H1 (cell line): ENCODE measurements around the gene C1orf115. TPM values are rescaled to one million over a fixed set of nuclear protein-coding genes. Genes with fewer than 3 reads are reported as not detected.

ENCODE experiments used
- CTCF ChIA-PET: fragments of 300-600 bp; sonication (Branson Sonifier 250); formaldehyde crosslinking; loops from one replicate; lab custom pipeline; 2021; ENCODE audit not compliant: partially characterized antibody; lab: Charles Lee
- POLR2A ChIA-PET: fragments of 300-600 bp; sonication (Branson Sonifier 250); formaldehyde crosslinking; loops from one replicate; lab custom pipeline; 2021; ENCODE audit warnings: inconsistent platforms; ENCODE audit not compliant: partially characterized antibody; lab: Charles Lee
- DNase-seq, 2 experiments: peaks; one replicate each; pipeline versions ENCODE4 v3.0.0 to v3.0.0-alpha.2; 2010 to 2022; ENCODE audit warnings: low spot score in 2 of 2, low read depth in 1 of 2, mixed read lengths in 1 of 2
- FAIRE-seq: peaks from 2 replicates; lab custom pipeline; 2011; peaks lifted over from hg19 to GRCh38; lab: Jason Lieb, UNC
- H2AFZ ChIP-seq: 2 replicates; pipeline ENCODE4 v1.8.1; 2012; ENCODE audit warnings: low read length, inconsistent platforms
- H2AK5ac ChIP-seq: 2 replicates; pipeline ENCODE4 v1.6.1; 2013; ENCODE audit warnings: low read depth, low read length
- H2BK120ac ChIP-seq: replicated peaks from 2 replicates; pipeline ENCODE3; 2013; ENCODE audit warnings: low read depth, low read length, inconsistent platforms
- H2BK12ac ChIP-seq: 2 replicates; pipeline ENCODE4 v1.6.1; 2013; ENCODE audit warnings: low read depth, low read length
- H2BK15ac ChIP-seq: 2 replicates; pipeline ENCODE4 v1.6.1; 2013; ENCODE audit warnings: low read length
- H2BK20ac ChIP-seq: 2 replicates; pipeline ENCODE4 v1.6.1; 2013; ENCODE audit warnings: low read length
- H2BK5ac ChIP-seq: 2 replicates; pipeline ENCODE4 v1.6.1; 2013; ENCODE audit warnings: low read depth, low read length
- H3K14ac ChIP-seq: 2 replicates; pipeline ENCODE4 v1.6.1; 2013; ENCODE audit warnings: inconsistent platforms; ENCODE audit not compliant: insufficient read length
- H3K18ac ChIP-seq: 2 replicates; pipeline ENCODE4 v1.6.1; 2013; ENCODE audit warnings: low read length; ENCODE audit errors: extremely low read depth
- H3K23ac ChIP-seq: 2 replicates; pipeline ENCODE4 v1.6.1; 2013; ENCODE audit warnings: inconsistent platforms; ENCODE audit not compliant: insufficient read length
- H3K23me2 ChIP-seq: 2 replicates; pipeline ENCODE4 v1.6.1; 2013; ENCODE audit warnings: low read depth, low read length
- H3K27ac ChIP-seq: 2 replicates; pipeline ENCODE4 v1.6.1; 2011; ENCODE audit warnings: low read depth, low read length, inconsistent platforms
- H3K27me3 ChIP-seq, 4 experiments: replicated peaks in 1 of 4; 1 replicate in 1 of 4; 2 replicates in 3 of 4; pipeline versions ENCODE4 v1.6.1 to v1.8.1; 2011 to 2013; ENCODE audit warnings: low read length in 3 of 4, mild to moderate bottlenecking in 3 of 4, inconsistent platforms in 2 of 4, mixed read lengths in 2 of 4, moderate library complexity in 1 of 4; ENCODE audit not compliant: control insufficient read depth in 3 of 4, insufficient read depth in 3 of 4; ENCODE audit errors: extremely low read depth in 1 of 4
- H3K36me3 ChIP-seq, 4 experiments: 2 replicates each; pipeline versions ENCODE4 v1.6.1 to v1.8.1; 2011 to 2013; ENCODE audit warnings: mild to moderate bottlenecking in 4 of 4, low read length in 3 of 4, moderate library complexity in 2 of 4, control low read depth in 1 of 4, inconsistent platforms in 1 of 4; ENCODE audit not compliant: insufficient read depth in 4 of 4, control insufficient read depth in 2 of 4
- H3K4ac ChIP-seq: replicated peaks from 2 replicates; pipeline ENCODE3; 2013; ENCODE audit warnings: low read length, low read depth, mixed read lengths, inconsistent platforms; ENCODE audit not compliant: insufficient read length
- H3K4me1 ChIP-seq, 4 experiments: replicated peaks in 1 of 4; 1 replicate in 1 of 4; 2 replicates in 3 of 4; pipeline versions ENCODE4 v1.6.1 to v1.8.1; 2011 to 2013; ENCODE audit warnings: low read length in 3 of 4, inconsistent platforms in 2 of 4, mixed read lengths in 1 of 4; ENCODE audit not compliant: insufficient read depth in 4 of 4, control insufficient read depth in 3 of 4
- H3K4me2 ChIP-seq, 2 experiments: 2 replicates each; pipeline versions ENCODE4 v1.6.1 to v1.8.1; 2011 to 2013; ENCODE audit warnings: low read depth in 2 of 2, low read length in 2 of 2, control low read depth in 1 of 2, inconsistent platforms in 1 of 2, mild to moderate bottlenecking in 1 of 2; ENCODE audit not compliant: insufficient read depth in 1 of 2
- H3K4me3 ChIP-seq, 4 experiments: fragments of 200-600, 300-600 bp in 1 of 4; sonication (generic), shearing (Covaris generic), sonication (Bioruptor Twin) in 1 of 4; 2 replicates each; pipeline versions ENCODE4 v1.5.1 to v1.8.1; 2011 to 2016; ENCODE audit warnings: low read length in 4 of 4, low read depth in 3 of 4, control low read depth in 2 of 4, inconsistent platforms in 2 of 4, mild to moderate bottlenecking in 2 of 4, mixed read lengths in 1 of 4, moderate library complexity in 1 of 4; ENCODE audit not compliant: insufficient read depth in 2 of 4; ENCODE audit errors: extremely low read depth in 1 of 4
- H3K56ac ChIP-seq: replicated peaks from 2 replicates; pipeline ENCODE3; 2013; ENCODE audit warnings: low read depth, mild to moderate bottlenecking, mixed read lengths, low read length, inconsistent platforms; ENCODE audit not compliant: insufficient read length
- H3K79me1 ChIP-seq: 2 replicates; pipeline ENCODE4 v1.6.1; 2013; ENCODE audit warnings: low read depth, low read length, control low read depth
- H3K79me2 ChIP-seq, 2 experiments: 2 replicates each; pipeline versions ENCODE4 v1.6.1 to v1.8.1; 2012 to 2013; ENCODE audit warnings: low read length in 2 of 2, mild to moderate bottlenecking in 2 of 2, inconsistent platforms in 1 of 2; ENCODE audit not compliant: insufficient read depth in 2 of 2, control insufficient read depth in 1 of 2
- H3K9ac ChIP-seq, 4 experiments: replicated peaks in 1 of 4; 1 replicate in 1 of 4; 2 replicates in 3 of 4; pipeline versions ENCODE4 v1.6.1 to v1.8.1; 2011 to 2013; ENCODE audit warnings: low read depth in 3 of 4, low read length in 3 of 4, control low read depth in 2 of 4, mild to moderate bottlenecking in 2 of 4, moderate library complexity in 2 of 4, inconsistent platforms in 1 of 4; ENCODE audit errors: extremely low read depth in 1 of 4
- H3K9me3 ChIP-seq, 2 experiments: 2 replicates each; pipeline versions ENCODE4 v1.6.1 to v1.8.1; 2012 to 2013; ENCODE audit warnings: mild to moderate bottlenecking in 2 of 2, moderate library complexity in 2 of 2, control low read depth in 1 of 2, inconsistent platforms in 1 of 2, low read depth in 1 of 2, low read length in 1 of 2, mixed read lengths in 1 of 2; ENCODE audit not compliant: insufficient read depth in 2 of 2
- H4K20me1 ChIP-seq, 2 experiments: replicated peaks in 1 of 2; 2 replicates each; pipeline versions ENCODE3 to v1.8.1; 2011 to 2013; ENCODE audit warnings: inconsistent platforms in 2 of 2, low read length in 2 of 2, mild to moderate bottlenecking in 1 of 2; ENCODE audit not compliant: insufficient read depth in 2 of 2, control insufficient read depth in 1 of 2
- H4K5ac ChIP-seq: 2 replicates; pipeline ENCODE4 v1.6.1; 2013; ENCODE audit warnings: low read length, low read depth, mixed read lengths, inconsistent platforms; ENCODE audit not compliant: insufficient read length
- H4K8ac ChIP-seq: 2 replicates; pipeline ENCODE4 v1.8.0; 2013; ENCODE audit warnings: mild to moderate bottlenecking, moderate library complexity, low read length, inconsistent platforms; ENCODE audit not compliant: insufficient read depth; ENCODE audit errors: extremely low read depth
- H4K91ac ChIP-seq: replicated peaks from 2 replicates; pipeline ENCODE3; 2013; ENCODE audit warnings: low read length, mixed read lengths, inconsistent platforms; ENCODE audit not compliant: insufficient read length
- BACH1 ChIP-seq: IDR thresholded peaks from 2 replicates; pipeline ENCODE4 v1.6.1; 2012; ENCODE audit warnings: low read length, improper control_type of control experiment
- CTCF ChIP-seq, 3 experiments: IDR thresholded peaks; 1 replicate in 2 of 3; 2 replicates in 1 of 3; pipeline versions ENCODE4 v1.5.1 to v1.6.1; 2011; ENCODE audit warnings: low read length in 3 of 3, mild to moderate bottlenecking in 3 of 3, inconsistent platforms in 2 of 3, low read depth in 1 of 3, moderate library complexity in 1 of 3; ENCODE audit not compliant: insufficient read depth in 1 of 3; ENCODE audit errors: control extremely low read depth in 1 of 3
- MAFK ChIP-seq: IDR thresholded peaks from 2 replicates; pipeline ENCODE4 v1.6.1; 2012; ENCODE audit warnings: low read depth, mild to moderate bottlenecking, improper control_type of control experiment, low read length
- RAD21 ChIP-seq, 2 experiments: IDR thresholded peaks in 1 of 2; conservative IDR thresholded peaks in 1 of 2; 2 replicates each; pipeline ENCODE4 v1.6.1; 2011; ENCODE audit warnings: low read depth in 2 of 2, low read length in 2 of 2, improper control_type of control experiment in 1 of 2, inconsistent platforms in 1 of 2, mild to moderate bottlenecking in 1 of 2, moderate library complexity in 1 of 2
- WGBS, 2 experiments: shearing (Covaris generic) in 1 of 2; methylation state at CpG; one replicate each; pipeline versions ENCODE4 v1.1.6 to v1.1.7; 2013 to 2015; ENCODE audit warnings: low lambda C conversion rate in 2 of 2, mixed read lengths in 2 of 2, inconsistent platforms in 1 of 2, low coverage in 1 of 2, missing lambda C conversion rate in 1 of 2; ENCODE audit not compliant: insufficient replicate concordance in 2 of 2, insufficient coverage in 1 of 2, insufficient read length in 1 of 2; ENCODE audit errors: extremely low coverage in 1 of 2, missing lambda C conversion rate in 1 of 2; 5-methylcytosine and 5-hydroxymethylcytosine counted together
- polyA plus RNA-seq, 7 experiments: library from polyadenylated mRNA; depleted of rRNA in 3 of 7; stranded (reverse) in 5 of 7; unstranded in 2 of 7; fragments of >200 nt in 5 of 7; fragments of 200-250 nt in 2 of 7; gene quantifications; 1 replicate in 5 of 7; 2 replicates in 1 of 7; 4 replicates in 1 of 7; pipeline versions ENCODE4 v1.2.1 to v1.2.3, GENCODE V29; 2011 to 2013; ENCODE audit warnings: missing spikeins in 2 of 7, mixed read lengths in 2 of 7
- total RNA-seq: library from RNA; stranded (reverse); fragmentation: NEBNext Ultra II Directional; extraction: Animal tissue kit (Norgen Biotek cat#: 25700); gene quantifications from 2 replicates; pipeline ENCODE4 v1.2.1, GENCODE V29; 2021

The C1orf115 gene
- total and polyA plus RNA-seq, 2 of the 8 experiments (the other 6 are each of a cell fraction or from before 2014, with no cell fraction given): 3.5 to 5.6 TPM

- H4K8ac ChIP-seq: no peak overlapping the region
- WGBS, 2 experiments: 85% methylated on average over 3 of the region's 3 CpGs; no CpG with 5 or more reads in 1 of the 2 experiments
Measured at GRCh38 chr1:220685879-220686278, 4.3 kb upstream of the C1orf115 start.

More at GRCh38 chr1:220685879-220686278, 4.3 kb upstream of the C1orf115 start:
- Histone ChIP-seq H3K79me1 (no peaks in the 10 kb centered on the region), H3K27me3 (peaks cover 0 to 11% (median 5%) of the 10 kb centered on the region in 4 experiments; a peak in 5 of 7 replicates), H3K23ac (no peak overlapping the region), H2AFZ (no peak overlapping the region), H3K4ac (no peak overlapping the region), H3K9ac (no peak overlapping the region), H3K18ac (no peak overlapping the region), H3K79me2 (no peaks in the 10 kb centered on the region), H2BK120ac (no peak overlapping the region), H4K20me1 (no peaks in the 10 kb centered on the region), H3K9me3 (no peaks in the 10 kb centered on the region), H3K4me2 (no peak overlapping the region), H3K56ac (no peak overlapping the region), H3K36me3 (no peaks in the 10 kb centered on the region), H4K5ac (no peak overlapping the region), H2BK5ac (no peak overlapping the region), H3K14ac (no peak overlapping the region), H3K4me3 (no peak overlapping the region), H2BK15ac (no peak overlapping the region), H4K91ac (no peak overlapping the region), H2AK5ac (no peak overlapping the region), H3K23me2 (peaks cover 4% of the 10 kb centered on the region), H2BK20ac (no peak overlapping the region), H3K4me1 (no peaks in the 10 kb centered on the region; a peak in 3 of 7 replicates), H3K27ac (no peak overlapping the region), H2BK12ac (no peak overlapping the region)
- DNase-seq (no peak), FAIRE-seq (no peak)
- ChIA-PET POLR2A (no interaction called here), CTCF (interaction anchor here (0.6 to 3.3 kb wide), 15 partner anchors 10 to 494 kb away, joined by 3 to 10 read pairs (median 4); partner anchors contain the start of gene MTARC2)
- TF ChIP-seq CTCF (IDR thresholded peaks at IDR 0.05; ENCODE audit: control extremely low read depth in 1 of 3, insufficient read depth in 1 of 3, low read depth in 1 of 3, low read length in 3 of 3) (peak; percentile 29 to 84 (median 52)), MAFK (no peak), BACH1 (no peak), RAD21 (IDR thresholded peaks at IDR 0.05 in 1 of 2, conservative IDR thresholded peaks at IDR 0.05 in 1 of 2; ENCODE audit: low read depth in 2 of 2, low read length in 2 of 2) (peak; percentile 21 to 34; a peak in 3 of 4 replicates)
